ENCODE data around the gene SYPL1.

The SYPL1 gene

GRCh38 chr7:106109521-106110237 lies 2.4 kb downstream of the SYPL1 start:
- in situ Hi-C loops (cut with HindIII; ENCODE audit: low sequenced_read_pairs) = no loop called here
- TF ChIP-seq CTCF (IDR thresholded peaks at IDR 0.05; ENCODE audit: low read depth, low read length, missing control alignments) = no peak
- no peak overlapping the region for H3K4me3 ChIP-seq (ENCODE audit: low read depth, low read length)
- DNase-seq (ENCODE audit: low read depth) = no peak

GRCh38 chr7:106108991-106109390 lies 3.1 kb downstream of the SYPL1 start:
- H3K4me3 ChIP-seq (ENCODE audit: low read depth, low read length) = no peak overlapping the region
- TF ChIP-seq CTCF (IDR thresholded peaks at IDR 0.05; ENCODE audit: low read depth, low read length, missing control alignments) = no peak
- DNase-seq (ENCODE audit: low read depth) = no peak
- in situ Hi-C loops (cut with HindIII; ENCODE audit: low sequenced_read_pairs) = no loop called here

- H3K4me3 ChIP-seq (ENCODE audit: low read depth, low read length) = no peak overlapping the region
- in situ Hi-C loops (cut with HindIII; ENCODE audit: low sequenced_read_pairs) = no loop called here
- TF ChIP-seq CTCF (IDR thresholded peaks at IDR 0.05; ENCODE audit: low read depth, low read length, missing control alignments) = no peak
- DNase-seq (ENCODE audit: low read depth) = no peak
Measured at GRCh38 chr7:106104721-106105260, 7.3 kb downstream of the SYPL1 start.

- in situ Hi-C loops (cut with HindIII; ENCODE audit: low sequenced_read_pairs) = no loop called here
- DNase-seq (ENCODE audit: low read depth) = no peak
- TF ChIP-seq CTCF (IDR thresholded peaks at IDR 0.05; ENCODE audit: low read depth, low read length, missing control alignments) = no peak
- no peak overlapping the region for H3K4me3 ChIP-seq (ENCODE audit: low read depth, low read length)
Measured at GRCh38 chr7:106102387-106102966, 9.6 kb downstream of the SYPL1 start.

GRCh38 chr7:106101726-106102125 lies 10.4 kb downstream of the SYPL1 start:
- no peak for DNase-seq (ENCODE audit: low read depth)
- in situ Hi-C loops (cut with HindIII; ENCODE audit: low sequenced_read_pairs) = no loop called here
- no peak overlapping the region for H3K4me3 ChIP-seq (ENCODE audit: low read depth, low read length)
- no peak for TF ChIP-seq CTCF (IDR thresholded peaks at IDR 0.05; ENCODE audit: low read depth, low read length, missing control alignments)

- no peak overlapping the region for H3K4me3 ChIP-seq (ENCODE audit: low read depth, low read length)
- no peak for DNase-seq (ENCODE audit: low read depth)
- in situ Hi-C loops (cut with HindIII; ENCODE audit: low sequenced_read_pairs) = no loop called here
- no peak for TF ChIP-seq CTCF (IDR thresholded peaks at IDR 0.05; ENCODE audit: low read depth, low read length, missing control alignments)
Measured at GRCh38 chr7:106100863-106101629, 11.1 kb downstream of the SYPL1 start.

Measured in astrocyte of the cerebellum (primary cell).